Smooth muscle cell of the brain vasculature (primary cell): ENCODE measurements around the gene ARHGEF33.

Experiments used
- DNase-seq: peaks from one replicate; pipeline ENCODE4 v3.0.0-alpha.2; 2012; ENCODE audit warnings: low read depth, low spot score

ARHGEF33 gene

DNA sequence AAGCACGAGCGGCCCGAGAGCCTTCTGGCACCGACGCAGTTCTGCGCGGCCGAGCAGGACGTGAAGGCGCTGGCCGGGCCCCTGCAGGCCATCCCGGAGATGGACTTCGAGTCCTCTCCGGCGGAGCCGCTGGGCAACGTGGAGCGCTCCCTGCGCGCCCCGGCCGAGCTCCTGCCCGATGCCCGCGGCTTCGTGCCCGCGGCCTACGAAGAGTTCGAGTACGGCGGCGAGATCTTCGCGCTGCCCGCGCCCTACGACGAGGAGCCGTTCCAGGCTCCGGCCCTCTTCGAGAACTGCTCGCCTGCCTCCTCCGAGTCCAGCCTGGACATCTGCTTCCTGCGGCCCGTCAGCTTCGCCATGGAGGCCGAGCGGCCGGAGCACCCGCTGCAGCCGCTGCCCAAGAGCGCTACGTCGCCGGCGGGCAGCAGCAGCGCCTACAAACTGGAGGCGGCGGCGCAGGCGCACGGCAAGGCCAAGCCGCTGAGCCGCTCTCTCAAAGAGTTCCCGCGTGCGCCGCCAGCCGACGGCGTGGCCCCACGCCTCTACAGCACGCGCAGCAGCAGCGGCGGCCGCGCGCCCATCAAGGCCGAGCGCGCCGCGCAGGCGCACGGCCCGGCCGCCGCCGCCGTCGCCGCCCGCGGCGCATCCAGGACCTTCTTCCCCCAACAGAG lies 70.4 kb downstream of the ARHGEF33 start:
- DNase-seq = peak; percentile 62

DNA sequence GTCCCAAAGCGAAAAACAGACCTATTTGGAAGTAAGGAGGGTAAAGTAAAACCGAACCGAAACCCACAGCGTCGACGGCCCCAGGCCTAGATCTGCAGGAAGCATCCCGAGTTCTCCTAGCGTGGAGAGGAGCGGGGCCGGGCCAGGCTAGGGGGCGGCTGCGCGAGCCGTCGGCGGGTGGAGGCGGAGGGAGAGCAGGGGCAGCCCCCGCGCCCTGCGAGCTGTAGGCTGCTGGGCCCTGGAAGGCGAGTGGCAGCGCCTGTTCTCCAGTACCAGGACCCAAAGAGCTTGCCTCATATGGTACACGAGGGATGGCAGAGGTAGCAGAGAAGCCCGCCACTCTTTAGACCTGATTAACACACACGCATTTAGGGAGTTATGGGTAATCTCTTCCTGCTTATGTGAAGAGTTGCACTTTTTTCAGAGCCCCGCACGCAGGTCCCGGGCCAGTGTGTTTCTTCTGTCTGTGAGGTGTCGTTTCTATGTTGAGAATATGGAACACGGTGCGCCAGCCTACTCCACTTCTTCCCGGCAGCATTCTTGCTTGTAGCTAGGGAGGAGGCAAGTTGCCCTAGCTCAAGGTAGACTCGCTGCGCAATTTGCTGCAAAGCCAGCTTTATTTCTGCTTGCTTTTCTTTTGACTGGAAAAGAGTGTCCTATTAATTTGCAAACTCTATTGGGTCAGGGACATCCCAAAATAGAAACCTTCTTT lies 71.1 kb downstream of the ARHGEF33 start:
- DNase-seq = no peak

DNA sequence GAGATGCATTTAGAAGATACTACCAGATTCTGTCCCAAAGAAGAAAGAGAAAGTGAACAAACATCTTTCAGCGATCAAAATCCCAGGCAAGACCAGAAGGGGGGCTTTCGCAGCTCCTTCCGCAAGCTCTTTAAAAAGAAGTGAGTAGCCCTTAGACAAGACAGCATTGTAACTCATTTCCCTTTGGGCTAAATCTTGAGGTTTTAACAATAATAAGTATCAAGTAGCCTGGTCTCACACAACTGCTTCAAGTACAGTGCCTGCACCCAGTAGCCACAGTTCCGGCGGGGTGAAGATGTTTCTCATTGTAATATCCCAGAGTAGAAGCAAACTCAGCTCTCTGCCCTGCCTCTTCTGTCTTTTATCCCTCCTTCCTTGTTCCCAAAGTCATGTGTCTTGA lies 76.3 kb downstream of the ARHGEF33 start:
- no peak for DNase-seq

DNA sequence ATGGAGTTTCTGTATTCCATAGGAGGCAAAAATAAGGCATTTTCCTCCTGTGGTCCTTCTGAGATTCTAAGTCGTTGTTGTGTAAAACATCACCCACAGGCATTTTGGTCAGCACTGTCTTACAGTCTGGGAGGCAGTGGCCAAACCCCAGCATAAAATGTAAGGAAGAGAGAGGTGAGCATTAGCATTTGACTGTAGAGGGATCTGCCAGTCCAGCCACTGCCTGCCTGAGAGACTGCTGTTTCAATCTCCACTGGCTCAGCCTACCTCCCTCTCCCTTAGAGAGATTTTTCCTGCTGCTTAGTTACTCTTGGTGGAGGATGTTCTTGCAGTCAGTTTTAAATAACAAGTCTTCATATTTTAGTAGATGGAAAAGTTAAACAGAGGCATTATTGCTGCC lies 77.0 kb downstream of the ARHGEF33 start:
- no peak for DNase-seq

DNA sequence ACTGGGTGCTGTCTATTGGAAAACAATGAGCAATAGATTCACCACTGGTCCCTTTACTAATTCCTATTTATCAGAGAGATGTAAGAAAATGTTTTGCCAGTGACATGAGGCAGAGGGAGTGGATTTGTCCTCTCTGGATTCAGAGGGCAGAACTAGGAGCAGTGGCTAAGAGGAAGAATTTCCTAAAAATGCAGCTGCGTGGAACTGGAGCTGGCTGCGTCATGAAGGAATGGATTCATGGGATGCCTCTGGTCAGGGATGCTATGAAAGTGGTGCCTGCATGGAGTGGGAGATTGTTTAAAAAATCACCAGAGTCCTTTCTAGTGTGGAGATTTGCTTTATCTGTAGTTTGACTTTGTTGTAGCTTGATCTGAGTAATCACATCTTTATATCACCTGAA lies 78.3 kb downstream of the ARHGEF33 start:
- no peak for DNase-seq

DNA sequence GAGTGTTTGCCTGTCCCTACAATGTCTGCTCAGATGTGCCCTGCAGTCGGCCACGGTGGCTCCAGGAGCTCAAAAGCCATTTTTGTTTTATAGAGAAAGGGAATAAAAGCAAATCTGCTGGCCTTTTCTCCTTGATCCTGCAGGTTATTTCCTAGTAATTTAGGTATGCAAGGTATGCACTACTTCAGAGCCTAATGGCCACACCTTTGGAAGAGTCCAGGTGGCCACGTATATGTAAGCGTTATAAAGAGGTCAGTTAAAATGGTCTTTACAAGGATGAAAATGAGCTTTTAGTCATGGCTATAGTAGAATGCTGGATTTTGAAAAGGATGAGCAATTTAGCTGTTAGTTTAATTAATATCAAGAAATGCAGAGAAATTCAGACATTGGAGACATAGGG lies 81.7 kb downstream of the ARHGEF33 start:
- no peak for DNase-seq

DNA sequence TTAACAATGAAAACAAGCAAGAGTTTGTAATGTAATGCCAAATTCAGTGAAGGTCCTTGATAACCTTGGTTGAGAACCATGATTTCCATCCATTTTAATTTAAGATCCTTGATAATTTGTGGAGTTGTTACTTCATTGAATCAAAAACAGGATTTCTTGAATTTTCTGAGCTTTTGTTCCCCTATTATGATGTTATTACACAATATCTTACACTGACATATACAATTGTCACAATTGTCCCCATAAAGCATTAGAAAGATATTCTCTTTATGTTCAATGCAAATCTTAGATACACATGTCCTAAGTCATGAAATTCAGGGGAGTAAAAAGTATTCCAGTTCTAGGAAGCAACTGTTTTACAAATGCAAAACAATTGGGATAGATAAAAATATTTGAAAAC lies 83.6 kb downstream of the ARHGEF33 start:
- no peak for DNase-seq

DNA sequence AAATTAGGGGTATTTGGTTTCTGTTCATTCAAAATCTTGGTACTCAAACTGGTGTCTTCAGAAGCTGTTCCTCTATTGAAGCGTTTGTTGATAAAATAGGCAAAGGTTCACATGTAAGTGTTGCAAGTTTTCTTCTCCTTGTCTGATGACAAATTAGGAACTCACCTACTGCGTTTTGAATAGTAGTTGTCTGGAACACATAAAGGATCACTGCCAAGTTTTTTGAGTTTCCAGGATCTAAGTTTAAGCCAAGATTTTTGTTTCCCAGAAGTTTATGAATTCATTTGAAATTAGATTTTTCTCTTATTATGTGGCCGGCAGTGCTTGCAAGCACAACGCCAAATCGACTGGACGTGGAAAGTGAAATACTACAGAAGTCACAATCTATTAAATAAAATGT lies 85.4 kb downstream of the ARHGEF33 start:
- DNase-seq = no peak

DNA sequence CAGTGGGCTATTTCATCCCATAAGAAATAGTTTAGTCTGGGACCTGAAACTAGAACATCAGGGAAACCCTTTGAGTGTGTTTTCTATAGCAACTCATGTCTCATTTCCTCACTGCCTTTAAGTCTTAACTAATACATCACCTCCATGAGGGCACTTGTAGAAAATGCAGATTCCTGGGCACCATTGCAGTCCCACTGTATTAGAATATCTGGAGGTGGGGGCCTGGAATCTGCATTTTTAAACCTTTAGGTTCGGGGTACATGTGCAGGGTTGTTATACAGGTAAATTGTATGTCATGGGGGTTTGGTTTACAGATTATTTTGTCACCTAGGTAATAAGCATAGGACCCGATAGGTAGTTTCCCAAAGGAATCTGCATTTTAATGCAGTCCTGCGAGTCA lies 87.4 kb downstream of the ARHGEF33 start:
- no peak for DNase-seq

DNA sequence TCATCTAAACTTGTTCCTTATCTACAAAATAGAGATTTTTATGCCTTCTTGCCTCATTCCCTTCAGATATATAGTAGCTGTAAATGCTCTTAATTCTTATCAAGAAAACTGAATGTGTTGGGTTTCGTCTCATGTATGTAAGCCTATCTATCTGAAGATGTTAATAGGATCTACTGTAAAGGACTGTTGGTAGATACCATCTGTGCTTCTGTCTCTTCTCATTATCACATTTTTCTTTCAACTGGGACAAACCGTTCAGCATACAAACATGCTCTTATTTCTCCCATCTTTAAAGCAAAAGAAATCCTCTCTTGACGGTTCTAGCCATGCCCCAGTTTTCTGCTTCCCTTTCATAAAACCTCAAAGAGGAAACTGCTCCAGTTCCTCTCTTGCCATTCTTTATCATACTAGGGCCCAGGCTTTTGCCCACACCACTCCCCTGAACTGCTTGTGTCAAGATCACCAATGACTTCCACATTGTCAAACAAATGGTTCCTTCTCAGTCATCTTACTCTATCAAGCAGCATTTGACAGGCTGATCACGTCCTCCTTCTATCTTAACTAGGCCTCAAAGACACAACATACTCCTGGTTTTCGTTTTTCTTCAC lies 88.7 kb downstream of the ARHGEF33 start:
- no peak for DNase-seq

DNA sequence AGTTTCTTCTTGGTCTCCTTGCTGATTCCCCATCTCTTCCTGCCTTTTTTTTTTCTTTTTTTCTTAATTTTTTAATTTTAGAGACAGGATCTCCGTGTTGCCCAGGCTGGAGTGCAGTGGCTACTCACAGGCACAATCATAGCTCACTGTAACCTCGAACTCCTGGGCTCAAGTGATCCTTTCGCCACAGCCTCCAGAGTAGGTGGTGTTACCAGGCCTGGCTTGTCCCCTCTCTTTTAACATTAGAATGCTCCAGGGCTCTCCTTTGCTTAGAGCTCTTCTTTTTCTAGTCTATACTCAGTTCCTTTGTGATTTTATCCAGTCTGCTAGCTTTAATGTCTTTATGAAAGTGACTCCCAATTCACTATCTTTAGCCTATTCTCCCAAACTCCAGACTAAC lies 89.2 kb downstream of the ARHGEF33 start:
- no peak for DNase-seq

DNA sequence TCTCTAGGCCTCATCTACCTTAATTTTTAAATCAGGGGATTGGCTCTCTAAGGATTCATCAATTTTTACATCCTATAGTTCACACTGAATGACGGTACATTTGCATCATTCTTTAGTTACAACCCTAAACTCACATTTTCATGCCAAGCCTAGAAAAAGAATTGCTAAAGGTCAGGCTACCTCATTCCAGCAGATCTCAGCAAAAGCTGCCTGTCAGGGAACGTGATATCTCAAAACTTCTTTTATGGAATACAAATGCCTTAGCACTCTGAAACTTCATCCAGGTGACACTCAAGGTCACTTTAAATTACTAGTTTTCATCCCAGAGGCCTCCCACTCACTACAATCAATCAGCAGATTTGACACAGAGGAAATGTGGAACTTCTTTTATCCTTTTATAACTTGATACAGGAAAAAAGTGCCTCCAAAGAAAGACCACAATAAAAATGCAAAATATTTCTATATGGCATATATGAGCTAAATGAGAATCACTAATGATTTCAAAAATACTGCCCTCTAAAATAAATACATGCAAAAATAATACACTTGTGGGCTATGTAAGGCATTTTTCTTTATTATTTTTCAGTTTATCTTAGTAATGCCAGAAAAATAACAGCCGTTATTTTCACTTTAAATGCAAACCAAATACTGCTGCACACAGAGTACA lies 91.5 kb downstream of the ARHGEF33 start:
- no peak for DNase-seq

DNA sequence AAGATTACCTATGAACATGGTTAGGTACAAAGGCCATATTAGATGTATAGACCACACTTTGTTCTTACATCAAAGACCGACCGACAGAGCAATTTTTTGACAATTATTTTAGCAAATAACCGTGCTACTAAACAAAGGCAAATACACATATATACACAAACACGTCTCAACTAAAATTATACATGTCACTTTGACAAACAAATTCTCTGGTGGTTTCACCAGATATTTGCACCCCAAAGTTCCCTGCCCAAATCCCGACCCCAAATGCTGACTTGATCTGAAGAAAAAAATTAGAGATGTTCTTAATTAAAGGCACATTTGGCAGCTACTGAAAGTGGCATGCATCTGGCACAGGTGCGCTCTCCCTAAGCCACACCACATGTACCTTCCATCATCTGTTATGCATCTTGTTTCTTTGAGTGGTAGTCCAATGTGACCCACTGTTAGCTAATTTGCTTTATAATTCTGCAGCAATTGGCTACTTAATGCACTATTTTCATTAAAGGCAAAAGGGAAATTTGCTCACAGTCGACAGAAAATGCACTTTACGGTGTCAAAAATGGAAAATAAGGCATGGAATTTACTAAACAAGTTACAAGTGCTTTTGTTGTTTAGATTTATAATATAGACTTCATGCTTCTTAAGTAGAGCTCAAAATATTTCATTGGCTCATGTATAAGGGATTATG lies 92.1 kb downstream of the ARHGEF33 start:
- DNase-seq = no peak

DNA sequence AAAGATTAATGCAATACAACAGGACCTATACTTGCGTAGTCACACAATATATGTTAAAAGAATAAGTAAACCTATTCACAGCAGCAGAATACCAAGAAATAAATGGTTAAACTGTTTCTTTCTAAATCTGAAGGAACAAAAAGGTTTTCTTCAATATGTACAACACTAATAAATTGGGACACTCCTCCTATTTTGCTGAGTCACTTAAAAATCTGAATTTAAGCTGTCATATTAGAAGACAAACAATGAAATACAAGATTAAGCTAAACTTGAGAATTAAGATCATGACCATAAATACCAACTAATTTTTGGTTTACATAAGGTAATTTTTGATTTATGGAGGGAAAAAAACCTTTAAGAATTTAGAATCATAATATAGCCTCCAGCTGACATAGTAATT lies 92.8 kb downstream of the ARHGEF33 start:
- DNase-seq = no peak

DNA sequence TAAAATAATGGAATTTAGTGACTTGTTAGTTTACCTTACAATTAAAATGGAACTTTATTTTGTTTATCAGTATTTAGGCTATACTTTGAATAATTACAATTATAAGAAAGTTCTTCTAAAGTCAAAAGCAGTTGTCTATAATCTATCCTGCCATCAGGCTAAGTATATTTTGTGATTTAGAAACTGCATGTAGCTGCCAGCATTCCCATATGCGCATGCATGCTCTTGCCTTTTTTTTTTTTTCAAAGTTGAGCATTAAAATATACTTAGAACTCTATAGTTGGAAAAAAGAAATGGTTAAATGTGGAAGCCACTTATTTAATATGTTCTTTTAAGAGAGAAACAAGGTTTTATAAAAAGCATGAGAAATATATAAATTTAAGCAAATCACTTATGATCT lies 99.0 kb downstream of the ARHGEF33 start:
- no peak for DNase-seq

DNA sequence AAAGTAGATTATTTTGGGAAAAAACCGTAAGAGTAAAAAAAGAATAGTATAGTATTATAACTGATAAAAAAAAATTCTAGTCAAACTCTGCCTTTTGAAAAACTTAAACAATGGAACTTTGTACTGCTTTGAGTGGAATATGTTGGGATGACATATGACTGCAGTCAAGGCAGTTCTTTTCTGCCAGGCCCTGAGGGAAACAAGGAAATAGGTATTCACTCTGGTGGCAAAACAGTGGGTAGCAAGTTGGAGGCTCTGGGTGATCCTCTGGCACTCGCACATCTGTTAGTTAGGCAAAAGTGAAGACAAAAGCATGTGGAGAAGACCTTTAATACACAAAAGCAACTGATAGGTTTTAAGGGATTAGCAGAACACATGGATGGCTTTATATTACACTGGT lies 102.2 kb downstream of the ARHGEF33 start:
- no peak for DNase-seq

DNA sequence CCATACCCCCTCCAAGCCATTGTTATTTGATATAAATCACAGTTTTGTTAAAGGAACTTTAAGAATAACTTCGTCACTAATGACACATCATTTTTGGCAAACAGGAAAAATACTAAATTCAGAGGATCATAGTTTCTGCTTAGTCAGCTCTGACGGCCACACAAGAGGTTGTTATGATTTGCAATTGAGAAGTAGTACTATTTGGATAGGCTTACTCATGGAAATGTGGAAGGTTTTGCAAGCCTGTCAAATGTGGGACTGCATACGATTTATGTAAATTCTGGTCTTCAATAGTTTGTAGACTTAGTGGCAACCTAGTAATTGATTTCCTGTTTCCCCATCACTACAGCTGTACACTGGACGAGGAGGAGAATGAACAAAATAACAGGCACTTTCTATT lies 108.1 kb downstream of the ARHGEF33 start:
- peak; percentile 64 for DNase-seq

DNA sequence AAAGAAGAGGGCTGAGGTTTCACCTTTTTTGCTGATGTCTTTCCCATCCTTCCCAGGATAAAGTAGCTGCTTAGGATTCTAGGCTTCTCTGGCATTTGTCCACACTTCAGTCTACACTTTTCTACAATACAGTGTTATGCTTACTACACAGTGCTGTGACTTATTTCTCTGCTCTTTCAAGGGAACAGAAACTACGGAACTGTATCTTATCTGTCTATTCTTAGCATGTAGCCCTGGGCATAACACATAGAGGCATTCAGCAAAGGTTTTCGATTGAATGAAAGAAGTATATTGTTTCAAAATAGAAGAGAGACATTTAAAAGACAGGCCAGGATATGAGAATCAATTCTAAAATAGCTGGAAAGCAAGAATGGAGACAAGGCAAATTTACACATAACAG lies 110.9 kb downstream of the ARHGEF33 start:
- DNase-seq = no peak

DNA sequence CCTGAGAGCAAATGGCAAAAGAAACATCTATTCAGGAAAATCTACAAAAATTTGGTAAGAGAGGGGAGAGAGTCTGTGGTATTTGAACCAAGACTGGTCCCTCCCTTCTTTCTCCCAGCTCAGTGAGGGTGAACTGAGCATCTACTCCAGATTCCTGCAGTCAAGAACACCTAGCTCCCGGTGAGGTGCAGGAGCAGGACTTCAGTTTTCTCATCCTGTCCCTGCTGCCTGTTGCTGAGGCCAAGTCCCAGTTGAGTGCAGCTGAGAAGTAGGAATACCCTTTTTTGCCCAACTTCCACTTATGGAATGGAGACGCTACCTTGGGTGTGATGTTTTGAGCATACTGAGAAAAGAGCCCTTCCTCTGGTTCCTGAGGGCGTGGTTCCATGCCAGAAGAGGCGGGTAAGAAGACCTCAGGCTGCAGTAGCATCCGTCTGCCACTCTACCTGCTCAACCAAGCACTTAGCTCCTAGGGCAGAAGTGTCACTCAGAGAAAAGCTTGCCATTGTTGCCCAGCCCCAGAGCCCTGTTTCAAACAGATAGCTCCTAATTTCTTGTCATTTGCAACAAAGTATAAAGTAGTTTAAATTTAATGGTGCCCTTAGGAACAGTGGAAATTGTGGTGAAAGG lies 118.3 kb downstream of the ARHGEF33 start:
- no peak for DNase-seq

DNA sequence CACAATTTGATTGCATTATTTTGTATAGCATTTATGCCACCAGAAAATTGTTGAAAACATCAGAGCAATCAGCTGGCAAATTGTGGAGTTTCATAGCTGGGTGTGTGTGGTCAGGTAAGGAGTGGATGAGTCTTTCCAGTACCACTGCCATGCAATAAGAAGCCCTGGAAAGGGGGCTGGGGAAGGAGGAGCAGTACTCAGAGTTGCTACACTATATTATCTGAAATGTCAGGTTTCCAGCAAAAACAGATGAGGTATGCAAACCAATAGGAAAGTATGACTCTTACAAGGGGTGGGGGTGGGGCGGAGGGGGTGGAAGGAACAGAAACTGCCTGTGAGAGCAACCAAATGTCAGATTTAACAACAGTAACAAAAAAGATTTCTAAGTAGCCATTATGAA lies 119.0 kb downstream of the ARHGEF33 start:
- DNase-seq = no peak

DNA sequence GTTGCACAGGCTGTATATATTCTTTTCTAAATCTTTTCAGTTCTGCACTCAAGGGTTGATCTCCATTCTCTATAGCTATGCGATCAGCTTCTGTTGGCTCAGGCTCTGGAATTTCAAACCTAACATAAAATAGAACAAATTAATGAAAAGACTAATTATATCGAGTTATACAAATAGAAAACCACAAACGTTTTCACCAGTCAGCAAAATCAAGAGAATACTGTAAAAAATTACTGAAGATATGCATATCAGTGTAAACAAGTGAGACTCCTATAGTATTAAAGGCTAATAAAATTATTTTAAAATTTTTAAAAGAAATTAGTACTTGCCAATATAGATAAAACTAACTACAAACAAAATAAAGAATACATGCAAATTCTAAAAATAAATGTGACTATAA lies 124.2 kb downstream of the ARHGEF33 start:
- DNase-seq = no peak

DNA sequence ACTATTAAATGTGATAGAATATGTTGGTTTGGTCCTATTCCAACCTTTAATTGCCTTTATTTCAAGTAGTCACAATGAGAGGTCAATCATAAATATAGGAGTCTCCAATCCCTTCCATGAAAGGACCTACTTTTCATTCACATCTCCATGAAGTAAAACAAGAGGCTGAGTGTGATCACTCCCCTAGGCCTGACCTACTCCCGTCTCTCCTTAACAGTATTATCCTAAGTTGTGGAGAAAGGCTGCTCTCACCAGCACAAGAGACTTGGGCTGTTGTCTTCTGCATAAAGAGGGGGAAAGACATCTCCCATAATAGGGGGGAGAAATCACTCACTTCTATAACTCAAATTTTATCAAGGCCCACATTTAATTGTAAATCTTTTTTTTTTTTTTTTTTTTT lies 125.7 kb downstream of the ARHGEF33 start:
- DNase-seq = no peak
